MM.1S (cell line): Measurements from ENCODE around the gene PCK1.

Experiments
- CTCF ChIP-seq: fragments of 300-600 bp; sonication (generic); IDR thresholded peaks from 2 replicates; pipeline ENCODE4 v1.5.1; 2016; ENCODE audit warnings: antibody characterized with exemption, low read length, mixed read lengths
- EZH2 ChIP-seq: fragments of 300-600 bp; sonication (generic); optimal IDR thresholded peaks from 2 replicates; pipeline ENCODE3; 2017; ENCODE audit warnings: low read depth, mild to moderate bottlenecking, antibody characterized with exemption, low read length, mixed read lengths

DNA sequence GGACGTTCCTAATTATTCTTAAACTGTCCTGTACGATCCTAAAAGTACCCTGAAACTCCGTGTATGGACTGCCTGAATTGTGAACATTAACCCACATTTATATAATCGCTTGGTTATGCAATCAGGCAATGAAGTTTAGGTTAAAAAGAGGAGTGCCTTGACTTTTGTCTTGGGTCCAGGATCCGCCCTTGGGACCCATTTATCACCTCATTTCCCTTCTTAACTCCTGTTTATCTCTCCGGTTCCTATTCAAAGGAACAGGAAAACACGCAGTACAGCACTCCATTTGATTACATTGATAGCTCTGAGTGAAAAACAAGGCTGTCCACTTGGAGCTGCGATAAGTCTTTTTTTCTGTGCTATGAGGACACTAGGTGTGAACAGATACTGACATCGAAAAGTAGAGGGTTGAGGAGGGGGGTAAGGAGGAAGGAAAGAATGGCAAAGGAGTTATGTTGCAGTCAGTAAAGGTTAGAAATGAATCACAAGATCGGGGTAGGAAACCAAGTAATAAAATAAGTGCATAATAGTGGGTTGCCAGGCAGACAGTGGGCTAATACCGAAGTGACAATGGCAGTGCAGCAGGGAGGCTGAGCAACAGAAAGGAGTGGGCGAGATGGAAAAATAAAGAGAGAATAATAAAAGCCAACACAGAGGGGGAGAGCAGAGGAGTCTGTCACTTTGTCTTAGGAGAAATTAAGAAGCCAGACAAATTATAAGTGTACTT lies 15.9 kb upstream of the PCK1 start:
- TF ChIP-seq CTCF = no peak
- TF ChIP-seq EZH2 = no peak
